ENCODE results near the gene RAI2.
"Not testable (repeated sequence)": the region's sequence is repeated elsewhere in the genome, so short reads cannot be mapped to it uniquely, and the experiment has no call there.

Gene RAI2

DNA sequence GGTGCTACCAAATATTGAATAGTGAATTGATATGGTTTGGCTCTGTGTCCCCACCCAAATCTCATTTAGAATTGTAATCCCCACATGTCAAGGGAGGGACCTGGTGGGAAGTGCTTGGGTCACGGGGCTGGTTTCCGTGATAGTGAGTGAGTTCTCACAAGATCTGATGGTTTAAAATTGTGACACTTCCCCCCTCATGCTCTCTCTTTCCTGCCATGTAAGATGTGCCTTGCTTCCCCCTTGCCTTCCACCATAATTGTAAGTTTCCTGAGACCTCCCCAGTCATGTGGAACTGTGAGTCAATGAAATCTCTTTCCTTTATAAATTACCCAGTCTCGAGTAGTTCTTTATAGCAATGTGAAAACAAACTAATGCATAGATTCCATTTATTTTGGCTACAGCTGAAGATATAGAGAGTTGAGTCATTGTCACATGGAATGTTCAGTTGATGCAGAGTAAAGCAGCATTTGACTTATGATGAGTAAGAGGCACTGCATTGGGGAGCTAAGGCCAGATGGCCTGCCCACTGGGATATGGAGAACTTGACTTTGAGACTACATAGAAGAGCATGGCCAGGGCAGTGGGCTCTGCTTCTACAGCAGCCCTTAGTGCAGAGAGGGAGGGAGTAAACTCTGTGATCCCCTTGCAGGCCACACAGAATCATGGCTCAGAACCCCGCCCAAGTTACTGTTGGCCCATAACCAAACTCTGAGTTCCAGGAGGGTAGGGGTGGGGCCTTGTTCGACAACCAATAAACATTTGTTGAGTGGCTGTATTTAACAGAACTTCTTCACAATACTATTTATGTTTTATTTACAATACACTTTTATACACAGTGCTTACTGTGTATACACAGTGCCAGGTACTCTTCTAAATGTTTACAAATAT is 34.2 kb downstream of the RAI2 start:
- no peak for DNase-seq

DNA sequence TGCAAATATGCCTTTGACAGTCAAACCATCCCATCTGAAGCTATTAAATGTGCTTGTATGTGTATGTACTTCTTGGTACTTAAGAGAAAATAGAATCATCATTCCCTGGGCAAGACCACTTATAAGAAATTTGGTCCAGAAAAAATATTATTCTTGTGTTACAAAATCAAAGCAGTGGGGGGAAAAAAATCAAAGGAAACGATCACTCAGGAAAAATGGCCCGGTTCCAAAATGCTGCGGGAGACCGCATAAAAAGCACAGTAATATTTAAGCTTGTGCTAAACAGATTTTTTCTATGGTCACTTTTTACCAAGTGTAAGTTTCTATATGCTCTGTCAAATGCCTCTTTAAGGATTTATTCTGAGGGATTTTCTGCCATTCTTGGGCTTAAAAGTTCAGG is 36.1 kb downstream of the RAI2 start:
- no peak for DNase-seq

DNA sequence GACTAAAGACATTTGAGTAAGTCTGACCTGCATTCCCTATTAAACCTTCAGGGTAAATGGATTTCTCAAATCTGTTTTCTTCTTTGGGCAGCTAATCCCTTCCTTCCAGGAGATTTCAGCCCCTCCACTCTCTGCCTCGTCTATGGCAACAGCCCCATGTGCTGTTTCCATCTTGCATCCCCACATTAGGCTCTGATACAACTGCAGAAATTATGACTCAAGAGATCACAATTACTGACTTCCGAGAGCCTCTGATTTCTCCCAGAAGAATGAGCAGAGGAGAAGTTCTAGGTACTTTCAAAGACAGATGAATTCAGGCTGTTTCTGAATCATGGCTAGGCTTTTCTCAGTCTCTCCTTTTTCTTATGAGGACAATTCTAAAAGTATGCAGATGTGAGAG is 38.7 kb downstream of the RAI2 start:
- DNase-seq = no peak

DNA sequence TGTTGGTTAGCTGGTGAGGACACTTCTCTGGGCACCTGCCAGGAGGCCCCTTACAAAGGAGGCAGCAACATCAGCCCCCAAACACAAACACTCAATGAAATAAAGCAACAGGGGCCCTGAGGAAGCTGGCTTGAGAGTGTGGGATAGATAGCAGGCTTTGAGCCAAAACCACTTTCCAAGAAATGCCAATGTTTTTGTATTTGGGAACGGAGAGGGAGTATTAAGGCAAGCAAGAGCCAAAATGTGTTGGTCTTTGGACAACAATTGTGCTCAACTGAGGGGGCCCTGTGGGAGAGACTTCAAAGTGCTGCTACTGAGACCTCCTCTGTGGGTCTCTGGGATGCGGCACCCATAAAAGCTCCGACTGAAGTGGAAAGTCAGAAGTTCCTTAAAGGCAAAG is 41.0 kb downstream of the RAI2 start:
- DNase-seq = no peak

DNA sequence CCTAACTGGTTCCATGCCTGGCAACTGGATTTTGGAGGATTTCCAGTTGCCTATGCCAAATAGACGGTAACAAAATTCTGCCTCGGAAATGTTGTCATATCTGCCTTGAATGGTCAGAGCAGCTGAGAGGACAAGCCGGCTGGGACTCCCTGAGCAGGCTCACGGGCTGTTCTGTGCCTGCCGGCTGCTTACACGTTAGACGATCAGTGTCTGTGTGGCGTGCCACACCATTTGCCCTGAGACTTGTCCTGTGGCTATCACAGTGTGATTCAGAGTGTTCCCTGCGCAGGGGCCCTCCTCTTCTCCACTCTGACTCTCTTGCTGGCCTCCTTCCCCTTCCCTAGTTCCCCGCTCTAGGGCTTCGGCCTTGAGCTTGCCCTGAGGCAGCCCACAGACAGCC is 42.4 kb downstream of the RAI2 start:
- no peak for DNase-seq

DNA sequence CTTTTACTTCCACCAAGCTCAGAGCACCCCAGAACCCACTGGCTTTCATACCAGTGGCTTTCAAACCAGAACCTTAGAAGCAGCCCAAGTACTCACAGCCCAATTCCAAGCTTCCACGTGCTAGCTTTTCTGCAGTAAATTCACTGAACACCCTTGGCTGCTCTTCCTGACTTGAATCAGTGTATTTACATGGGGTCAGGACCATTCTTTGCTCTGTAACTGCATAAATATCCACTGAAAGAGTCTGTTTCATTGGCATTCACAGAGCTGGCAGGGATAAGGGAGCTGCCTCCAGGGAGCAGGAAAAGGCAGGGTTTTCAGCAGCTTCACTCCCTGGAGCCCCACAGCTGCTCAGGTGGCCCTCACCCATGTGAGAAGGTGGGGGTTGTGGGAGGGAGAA is 43.8 kb downstream of the RAI2 start:
- DNase-seq = no peak

DNA sequence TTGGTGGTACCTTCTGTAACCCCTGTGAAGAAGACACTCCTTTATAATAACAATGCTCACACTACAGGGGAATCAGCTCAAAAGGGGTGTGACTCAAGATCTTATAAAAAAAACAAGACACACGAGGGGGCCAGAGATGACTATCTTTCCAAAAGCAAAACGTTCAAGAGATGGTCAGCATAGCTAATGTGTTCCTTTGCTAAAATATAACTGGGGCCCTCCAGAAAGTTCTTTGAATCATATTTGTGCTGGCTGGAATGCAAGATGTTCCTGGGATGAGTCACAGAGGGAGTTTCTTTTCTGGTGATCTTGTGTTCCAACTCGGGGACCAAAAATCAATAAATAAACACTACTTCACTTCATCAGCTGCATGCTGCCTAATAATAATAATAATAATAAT is 46.5 kb downstream of the RAI2 start:
- no peak for DNase-seq

DNA sequence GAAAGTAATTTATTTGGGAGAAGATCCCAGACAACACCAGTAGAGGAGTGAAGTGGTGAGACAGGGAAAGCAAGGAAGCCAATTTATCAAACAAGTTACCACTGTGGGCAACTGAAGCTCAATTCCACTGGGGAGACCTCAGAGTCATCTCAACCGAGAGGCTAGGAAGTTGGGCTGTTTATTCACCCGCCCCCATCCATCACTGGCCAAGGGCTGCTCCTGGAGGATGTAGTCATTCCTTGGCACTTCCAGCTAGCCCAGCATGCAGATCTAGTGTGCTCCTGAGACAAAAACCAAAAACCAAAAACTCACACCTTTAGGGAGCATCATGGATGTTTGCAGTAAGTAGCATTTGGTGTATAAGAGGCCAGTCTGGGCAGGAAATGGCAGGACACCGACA is 47.0 kb downstream of the RAI2 start:
- DNase-seq = no peak

DNA sequence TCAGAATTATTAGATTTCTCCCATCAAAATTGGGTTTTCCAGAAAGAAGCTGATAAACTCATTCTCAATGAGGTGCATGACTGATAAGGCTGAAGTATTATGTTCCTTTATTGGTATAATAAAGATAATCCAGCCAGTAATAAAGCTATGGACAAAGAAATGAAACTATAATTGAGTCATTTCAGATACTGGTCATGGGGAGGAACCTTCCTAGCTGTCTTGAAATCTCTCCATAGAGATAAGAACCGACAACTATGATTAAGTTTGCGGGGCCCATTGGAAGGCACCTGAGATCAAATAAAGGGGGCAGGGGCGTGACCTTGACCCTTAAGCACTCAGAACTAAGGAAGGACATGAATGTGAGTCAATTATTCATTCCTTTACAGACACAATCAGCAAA is 47.8 kb downstream of the RAI2 start:
- DNase-seq = no peak

DNA sequence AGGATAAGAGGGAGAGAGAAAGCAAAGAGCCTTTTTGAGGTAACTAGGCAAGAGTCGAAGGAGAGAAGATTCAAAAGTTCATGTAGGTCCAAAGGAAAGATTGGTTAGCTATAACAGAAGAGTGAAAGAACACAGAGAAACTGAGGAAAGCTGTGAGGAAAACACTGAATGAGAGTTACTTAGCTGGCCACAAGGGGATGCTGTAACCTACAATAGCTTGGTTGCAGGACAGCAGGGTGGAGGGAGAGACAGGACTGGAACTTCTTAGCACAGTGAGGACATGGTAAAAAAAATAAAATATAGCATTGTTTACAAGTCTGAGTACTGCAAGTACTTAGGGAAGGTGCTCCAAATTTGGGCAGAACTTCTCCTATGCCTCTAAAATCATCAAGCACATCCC is 48.3 kb downstream of the RAI2 start:
- DNase-seq = no peak

DNA sequence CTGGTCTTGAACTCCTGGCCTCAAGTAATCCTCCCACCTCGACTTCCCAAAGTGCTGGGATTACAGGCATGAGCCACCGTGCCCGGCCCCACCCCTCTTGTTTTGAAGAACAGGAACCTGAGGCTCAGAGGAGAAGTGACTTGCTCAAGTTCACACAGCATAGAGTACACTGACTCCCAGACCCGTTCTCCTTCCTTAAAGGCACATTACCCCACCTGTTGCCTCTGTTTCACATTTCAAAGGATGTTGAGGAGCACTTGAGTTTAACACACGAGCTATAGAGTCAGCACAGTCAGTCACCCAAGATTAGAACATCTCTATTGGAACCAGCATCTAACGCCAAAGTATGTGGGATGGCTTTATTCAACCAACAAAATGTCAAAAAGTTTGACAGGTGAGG is 51.1 kb downstream of the RAI2 start:
- DNase-seq = no peak

DNA sequence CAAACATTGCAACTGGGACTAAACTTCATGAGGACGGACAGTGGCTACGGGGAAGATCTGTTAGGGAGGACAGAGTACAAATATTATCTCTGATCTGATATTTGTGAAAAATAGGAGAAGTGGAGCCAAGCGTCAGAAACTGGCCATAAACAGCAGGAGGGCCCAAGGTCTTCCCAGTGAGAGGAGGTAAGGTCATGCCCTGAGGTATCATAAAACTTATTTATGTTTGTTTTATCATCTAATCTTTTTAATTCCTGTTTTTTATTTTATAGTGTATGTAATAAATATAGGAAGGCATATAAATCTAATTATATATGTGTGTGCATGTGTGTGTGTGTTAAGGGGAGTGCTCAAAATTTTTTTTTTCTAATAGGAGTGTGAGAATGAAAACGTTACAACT is 51.8 kb downstream of the RAI2 start:
- DNase-seq = no peak

DNA sequence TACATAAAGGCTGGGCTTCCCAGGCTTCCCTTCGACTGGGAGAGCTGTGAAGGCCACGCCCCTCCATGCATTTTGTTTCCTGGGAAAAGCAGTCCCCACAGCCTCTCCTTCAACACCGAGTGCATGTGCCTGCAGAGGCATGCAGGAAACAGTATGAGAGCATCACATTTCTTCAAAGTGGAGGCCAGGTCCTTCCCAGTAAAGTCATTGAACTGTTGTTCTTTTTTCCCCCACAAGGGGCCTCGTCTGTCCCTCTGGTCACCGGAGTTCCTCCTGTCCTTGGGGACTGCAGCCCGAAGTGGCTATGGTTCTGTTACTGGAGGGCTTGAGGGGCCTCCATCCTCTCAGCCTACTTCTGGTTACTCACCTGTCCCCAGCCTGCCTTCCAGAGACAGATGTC is 56.0 kb downstream of the RAI2 start:
- no peak for DNase-seq

DNA sequence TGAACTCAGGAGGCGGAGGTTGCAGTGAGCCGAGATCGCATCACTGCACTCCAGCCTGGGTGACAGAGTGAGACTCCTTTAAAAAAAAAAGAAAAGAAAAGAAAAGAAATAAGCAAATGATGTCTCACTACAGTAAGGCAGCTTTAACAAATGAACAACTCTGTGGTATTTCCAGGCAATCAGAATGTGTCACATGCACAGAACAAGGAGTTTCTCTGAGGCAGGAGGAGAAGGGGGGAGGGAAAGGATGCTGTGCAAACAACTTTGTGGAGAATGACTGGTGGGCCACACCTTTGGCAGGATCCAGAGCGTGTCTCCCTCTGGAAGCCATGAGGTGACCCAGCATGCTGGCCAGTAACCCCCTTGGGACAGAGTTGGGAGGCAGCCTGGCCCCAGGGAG is 57.6 kb downstream of the RAI2 start:
- no peak for DNase-seq

DNA sequence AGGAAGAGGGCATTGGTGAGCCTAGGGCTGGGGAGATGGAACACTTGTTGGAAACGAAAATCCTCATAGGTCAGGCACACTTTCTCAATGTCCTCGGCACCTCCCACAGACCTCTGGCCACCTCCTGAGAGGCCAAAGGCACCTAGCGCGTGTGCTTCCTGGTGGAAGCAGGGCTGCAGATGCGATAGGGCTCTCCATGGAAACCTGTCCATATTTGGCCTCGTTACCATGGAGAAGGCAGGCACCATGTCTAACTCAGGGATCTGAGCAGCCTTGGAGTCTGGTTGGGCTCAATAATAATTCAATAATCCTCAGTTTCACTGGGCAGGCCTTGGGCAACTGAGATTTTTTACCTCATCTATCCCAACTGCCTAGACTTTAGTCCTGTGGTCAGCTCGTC is 58.3 kb downstream of the RAI2 start:
- no peak for DNase-seq

DNA sequence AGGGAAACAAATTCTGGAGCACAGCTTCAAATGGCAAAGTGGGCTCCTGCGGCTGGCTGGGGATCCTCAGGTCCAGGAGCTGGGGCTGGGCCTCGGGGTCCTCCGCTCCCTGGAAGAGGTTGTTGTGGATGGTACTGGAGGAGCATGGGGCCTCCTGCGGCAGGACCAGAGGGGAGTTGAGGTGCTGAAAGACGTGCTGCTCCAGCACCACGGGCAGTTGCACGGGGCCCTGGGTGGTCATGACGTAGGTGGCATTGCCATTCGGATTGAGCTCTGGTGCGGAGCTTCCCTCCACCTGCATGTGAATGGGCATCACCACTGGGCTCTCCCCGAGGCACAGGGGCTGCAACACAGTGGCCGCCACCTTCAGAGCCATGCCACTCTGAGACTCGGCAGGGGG is 59.7 kb downstream of the RAI2 start:
- no peak for DNase-seq

DNA sequence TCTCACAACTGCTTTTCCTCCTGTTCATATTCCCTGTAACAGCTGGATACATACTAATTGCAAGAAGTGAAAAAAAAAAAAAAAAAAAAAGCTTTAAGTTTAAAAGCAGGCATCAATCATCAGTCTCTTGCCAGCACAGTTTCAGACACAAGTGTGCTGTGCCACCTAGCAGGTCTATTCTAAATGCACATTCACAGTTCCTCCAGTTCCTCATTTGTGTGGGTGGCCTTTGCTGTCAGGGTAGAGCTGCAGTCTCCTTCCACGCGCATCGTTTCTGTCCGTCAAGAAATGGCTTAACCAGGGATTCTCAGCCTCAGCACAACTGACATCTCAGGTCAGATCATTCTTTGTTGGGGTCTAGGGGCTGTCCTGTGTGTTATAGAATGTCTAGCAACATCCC is 62.2 kb downstream of the RAI2 start:
- no peak for DNase-seq

DNA sequence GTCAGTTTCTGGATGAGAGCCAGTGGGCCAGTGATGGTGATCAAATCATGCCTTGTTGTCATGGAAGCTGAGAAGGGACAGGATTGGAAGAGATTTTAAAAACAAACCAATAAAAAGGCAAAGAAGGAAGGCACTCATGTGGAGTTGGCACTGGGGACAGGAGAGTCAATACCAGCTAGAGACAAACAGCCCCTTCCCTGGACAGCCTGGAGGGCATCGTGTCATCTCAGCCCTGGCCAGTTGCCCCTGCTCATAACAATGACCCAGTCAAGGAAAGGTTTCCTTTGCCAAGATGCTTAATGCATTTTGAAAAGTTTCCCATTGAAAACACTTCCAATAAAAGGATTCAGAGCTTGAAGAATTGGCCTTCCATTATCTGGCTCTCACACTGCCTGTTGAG is 68.3 kb downstream of the RAI2 start:
- no peak for DNase-seq

DNA sequence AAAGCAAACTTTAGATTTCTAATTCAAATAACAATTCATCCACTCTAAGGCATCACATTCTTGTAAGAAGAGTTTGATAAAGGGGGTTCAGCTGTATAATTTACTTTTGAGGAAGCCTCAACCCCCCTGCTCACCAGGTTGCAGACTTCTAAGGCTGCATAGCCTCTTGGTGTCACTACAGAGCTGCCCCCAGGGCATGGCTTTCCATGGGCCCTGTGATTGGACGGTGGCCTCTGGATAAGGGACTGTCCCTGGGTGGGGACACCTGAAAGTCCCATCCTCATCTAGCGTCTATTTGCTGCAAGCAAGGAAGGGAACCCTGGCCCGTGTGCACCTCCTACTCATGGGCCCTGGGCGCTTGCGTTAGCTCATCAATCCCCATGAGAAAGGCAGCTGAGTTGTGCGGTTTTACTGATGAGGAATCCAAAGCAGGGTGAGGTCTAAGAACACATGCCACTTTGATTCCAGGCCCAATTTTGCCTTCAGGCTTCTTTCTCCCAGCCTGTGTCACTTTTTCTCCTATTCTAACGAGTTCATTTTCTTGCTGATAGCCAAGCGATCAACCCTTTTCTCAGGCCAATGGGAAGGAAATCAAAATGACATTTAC is 72.0 kb downstream of the RAI2 start:
- DNase-seq = no peak

DNA sequence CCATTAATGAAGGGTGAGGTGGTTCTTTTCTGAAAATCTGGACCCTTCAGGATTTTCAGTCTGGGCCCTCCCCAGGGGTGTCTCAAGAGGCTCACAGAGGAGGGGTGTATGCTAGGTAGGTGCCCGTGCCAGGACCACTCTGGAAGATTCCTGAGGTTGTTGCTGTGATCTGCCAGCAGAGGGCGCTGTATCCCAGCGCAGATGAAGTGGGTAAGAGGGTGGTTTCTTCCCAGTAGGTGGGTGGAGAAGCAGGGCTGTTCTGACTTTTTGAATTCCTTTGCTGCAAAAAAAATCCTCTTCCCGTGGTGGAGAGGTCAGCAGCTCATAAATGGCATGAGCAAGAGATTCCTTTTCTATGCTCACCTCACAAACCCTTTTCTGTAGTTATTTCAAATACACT is 72.7 kb downstream of the RAI2 start:
- no peak for DNase-seq

DNA sequence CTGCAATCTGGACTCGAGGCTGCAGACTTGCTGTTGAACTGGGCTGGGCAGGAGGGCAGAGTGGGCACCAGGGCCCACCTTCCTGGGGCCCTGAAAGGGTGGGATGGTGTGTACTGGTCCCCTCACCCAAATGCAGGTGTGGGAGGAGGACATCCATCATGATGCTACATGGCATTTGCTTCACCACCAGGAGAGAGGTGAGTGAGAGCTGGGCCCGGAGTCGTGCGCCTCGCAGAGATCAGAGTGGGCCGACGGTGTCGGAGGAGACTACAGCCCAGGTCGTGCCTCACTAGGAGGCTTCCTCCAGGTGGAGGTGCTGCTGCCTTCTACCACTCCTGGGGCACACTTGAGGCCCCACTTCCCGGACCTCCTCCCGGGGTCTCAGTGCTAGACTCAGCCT is 73.5 kb downstream of the RAI2 start:
- DNase-seq = no peak

DNA sequence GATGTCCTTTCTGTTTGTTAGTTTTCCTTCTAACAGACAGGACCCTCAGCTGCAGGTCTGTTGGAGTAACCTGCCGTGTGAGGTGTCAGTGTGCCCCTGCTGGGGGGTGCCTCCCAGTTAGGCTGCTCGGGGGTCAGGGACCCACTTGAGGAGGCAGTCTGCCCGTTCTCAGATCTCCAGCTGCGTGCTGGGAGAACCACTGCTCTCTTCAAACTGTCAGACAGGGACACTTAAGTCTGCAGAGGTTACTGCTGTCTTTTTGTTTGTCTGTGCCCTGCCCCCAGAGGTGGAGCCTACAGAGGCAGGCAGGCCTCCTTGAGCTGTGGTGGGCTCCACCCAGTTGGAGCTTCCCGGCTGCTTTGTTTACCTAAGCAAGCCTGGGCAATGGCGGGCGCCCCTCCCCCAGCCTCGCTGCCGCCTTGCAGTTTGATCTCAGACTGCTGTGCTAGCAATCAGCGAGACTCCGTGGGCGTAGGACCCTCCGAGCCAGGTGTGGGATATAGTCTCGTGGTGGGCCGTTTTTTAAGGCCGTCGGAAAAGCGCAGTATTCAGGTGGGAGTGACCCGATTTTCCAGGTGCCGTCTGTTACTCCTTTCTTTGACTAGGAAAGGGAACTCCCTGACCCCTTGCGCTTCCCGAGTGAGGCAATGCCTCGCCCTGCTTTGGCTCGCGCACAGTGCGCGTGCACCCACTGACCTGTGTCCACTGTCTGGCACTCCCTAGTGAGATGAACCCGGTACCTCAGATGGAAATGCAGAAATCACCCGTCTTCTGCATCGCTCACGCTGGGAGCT is 74.3 kb downstream of the RAI2 start:
- DNase-seq = not testable (repeated sequence)

DNA sequence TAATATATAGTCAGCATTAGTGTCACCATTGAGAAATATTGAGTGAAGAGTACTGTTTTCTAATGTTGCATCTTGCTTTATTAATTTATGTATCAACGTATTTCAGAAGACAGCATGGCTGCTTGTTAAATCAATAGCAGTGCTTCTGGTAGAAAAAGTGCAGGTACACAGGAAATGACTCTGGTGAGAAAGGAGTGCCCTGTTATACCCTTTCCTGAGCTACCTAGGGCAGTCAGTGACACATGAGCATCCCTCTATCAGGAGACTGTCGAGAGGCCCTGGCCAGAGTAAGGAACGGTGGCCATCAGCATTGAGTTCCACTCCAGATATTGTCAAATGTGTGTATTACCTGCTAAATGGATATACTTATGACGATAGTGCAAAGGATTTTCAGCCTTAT is 81.7 kb downstream of the RAI2 start:
- no peak for DNase-seq

DNA sequence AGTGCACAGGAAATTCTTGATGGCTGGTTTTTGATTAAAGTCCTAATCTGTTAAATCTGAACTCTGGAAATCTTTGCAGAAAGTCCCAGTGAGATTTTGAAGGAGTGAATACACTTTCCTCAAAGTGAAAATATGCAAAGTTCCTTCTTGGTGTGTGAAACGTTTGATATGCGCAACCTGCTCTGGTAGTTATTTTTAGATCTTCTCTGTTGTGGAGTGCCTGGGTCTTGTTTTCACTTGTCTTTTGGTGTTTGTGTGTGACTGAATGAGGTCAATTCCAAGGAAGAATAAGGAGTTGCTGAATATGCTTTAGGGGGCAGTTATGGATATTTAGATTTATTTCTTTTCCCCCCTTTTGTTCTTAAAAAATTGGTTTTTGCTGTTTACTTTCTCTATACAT is 82.1 kb downstream of the RAI2 start:
- no peak for DNase-seq

Data from SW 1271 (cell line).